Stimulated activated CD8-positive, alpha-beta memory T cell treated with anti-CD3 and anti-CD28 coated beads, Interleukin-4, amount 100 ng/mL, for 4 hours (primary cell): ENCODE results near the gene RASSF10.
"Not testable (repeated sequence)": the region's sequence is repeated elsewhere in the genome, so short reads cannot be mapped to it uniquely, and the experiment has no call there.

ENCODE experiments used
- DNase-seq, 2 donors: peaks; one replicate each; pipeline ENCODE4 v3.0.0-alpha.2; 2020; ENCODE audit warnings: low read depth in 2 of 2, low spot score in 1 of 2

RASSF10 gene

GRCh38 chr11:13019313-13019712, 10.2 kb downstream of the RASSF10 start:
- DNase-seq: no peak

- DNase-seq: no peak
These were observed 14.3 kb downstream of the RASSF10 start for GRCh38 chr11:13023423-13023822.

- no peak for DNase-seq
These were observed 17.6 kb downstream of the RASSF10 start for GRCh38 chr11:13026722-13027121.

GRCh38 chr11:13028322-13028721, 19.2 kb downstream of the RASSF10 start:
- no peak for DNase-seq

- no peak for DNase-seq
These were observed 20.8 kb downstream of the RASSF10 start for GRCh38 chr11:13029872-13030271.

- no peak for DNase-seq
These were observed 21.7 kb downstream of the RASSF10 start for GRCh38 chr11:13030857-13031256.

GRCh38 chr11:13031349-13031748, 22.2 kb downstream of the RASSF10 start:
- DNase-seq: no peak

GRCh38 chr11:13033760-13034533, 24.8 kb downstream of the RASSF10 start:
- DNase-seq: no peak

- no peak for DNase-seq
These were observed 26.6 kb downstream of the RASSF10 start for GRCh38 chr11:13035711-13036110.

GRCh38 chr11:13036235-13036634, 27.1 kb downstream of the RASSF10 start:
- no peak for DNase-seq

- no peak for DNase-seq
These were observed 29.2 kb downstream of the RASSF10 start for GRCh38 chr11:13038366-13038765.

GRCh38 chr11:13039126-13039525, 30.0 kb downstream of the RASSF10 start:
- no peak for DNase-seq

GRCh38 chr11:13040969-13041561, 31.9 kb downstream of the RASSF10 start:
- no peak for DNase-seq

GRCh38 chr11:13042873-13043342, 33.8 kb downstream of the RASSF10 start:
- no peak for DNase-seq

GRCh38 chr11:13043912-13044628, 35.0 kb downstream of the RASSF10 start:
- no peak for DNase-seq

GRCh38 chr11:13045089-13045488, 36.0 kb downstream of the RASSF10 start:
- not testable (repeated sequence) for DNase-seq

- DNase-seq: no peak
These were observed 36.6 kb downstream of the RASSF10 start for GRCh38 chr11:13045734-13046133.

- DNase-seq: no peak
These were observed 37.8 kb downstream of the RASSF10 start for GRCh38 chr11:13046637-13047570.

- DNase-seq: no peak
These were observed 38.8 kb downstream of the RASSF10 start for GRCh38 chr11:13047884-13048283.

GRCh38 chr11:13051257-13051656, 42.1 kb downstream of the RASSF10 start:
- DNase-seq: no peak

- DNase-seq: no peak
These were observed 43.0 kb downstream of the RASSF10 start for GRCh38 chr11:13052130-13052571.
